Stimulated activated CD4-positive, alpha-beta T cell treated with anti-CD3 and anti-CD28 coated beads, Interleukin-4, amount 100 ng/mL, for 48 hours (primary cell): ENCODE measurements around the gene ABCA4.
"Not testable (repeated sequence)": the region's sequence is repeated elsewhere in the genome, so short reads cannot be mapped to it uniquely, and the experiment has no call there.

Experiments
- DNase-seq, 2 donors: peaks; one replicate each; pipeline ENCODE4 v3.0.0-alpha.2; 2020; ENCODE audit warnings: low read depth in 2 of 2

The ABCA4 gene

GRCh38 chr1:94004924-94005323 is 116.0 kb downstream of the ABCA4 start:
- DNase-seq: no peak

GRCh38 chr1:94002046-94002787 is 118.7 kb downstream of the ABCA4 start:
- DNase-seq: no peak

GRCh38 chr1:94001397-94002045 is 119.4 kb downstream of the ABCA4 start:
- DNase-seq: no peak

- no peak for DNase-seq
Measured at GRCh38 chr1:94000510-94001282, 120.3 kb downstream of the ABCA4 start.

- no peak for DNase-seq
Measured at GRCh38 chr1:93999840-94000415, 121.0 kb downstream of the ABCA4 start.

GRCh38 chr1:93998532-93998931 is 122.4 kb downstream of the ABCA4 start:
- not testable (repeated sequence) for DNase-seq

- no peak for DNase-seq
Measured at GRCh38 chr1:93997756-93998155, 123.2 kb downstream of the ABCA4 start.

GRCh38 chr1:93995837-93996536 is 125.0 kb downstream of the ABCA4 start:
- no peak for DNase-seq

- DNase-seq: no peak
Measured at GRCh38 chr1:93993731-93994130, 127.2 kb downstream of the ABCA4 start.

- no peak for DNase-seq
Measured at GRCh38 chr1:93992954-93993353, 128.0 kb downstream of the ABCA4 start.

GRCh38 chr1:93992190-93992589 is 128.8 kb downstream of the ABCA4 start:
- no peak for DNase-seq

- DNase-seq: no peak
Measured at GRCh38 chr1:93991271-93991670, 129.7 kb downstream of the ABCA4 start.

GRCh38 chr1:93990477-93990876 is 130.5 kb downstream of the ABCA4 start:
- DNase-seq: not testable (repeated sequence)

- no peak for DNase-seq
Measured at GRCh38 chr1:93990010-93990409, 130.9 kb downstream of the ABCA4 start.

GRCh38 chr1:93989601-93990000 is 131.3 kb downstream of the ABCA4 start:
- DNase-seq: no peak

- DNase-seq: no peak
Measured at GRCh38 chr1:93988634-93989350, 132.2 kb downstream of the ABCA4 start.

- no peak for DNase-seq
Measured at GRCh38 chr1:93981274-93981667, 139.7 kb downstream of the ABCA4 start.

GRCh38 chr1:93980320-93981273 is 140.4 kb downstream of the ABCA4 start:
- no peak for DNase-seq

GRCh38 chr1:93979718-93980319 is 141.1 kb downstream of the ABCA4 start:
- DNase-seq: no peak
